H1 (cell line): ENCODE measurements around the gene ELOVL6. TPM values are rescaled to one million over a fixed set of nuclear protein-coding genes. Genes with fewer than 3 reads are reported as not detected.

Experiments used
- CTCF ChIA-PET: fragments of 300-600 bp; sonication (Branson Sonifier 250); formaldehyde crosslinking; loops from one replicate; lab custom pipeline; 2021; ENCODE audit not compliant: partially characterized antibody; lab: Charles Lee
- POLR2A ChIA-PET: fragments of 300-600 bp; sonication (Branson Sonifier 250); formaldehyde crosslinking; loops from one replicate; lab custom pipeline; 2021; ENCODE audit warnings: inconsistent platforms; ENCODE audit not compliant: partially characterized antibody; lab: Charles Lee
- DNase-seq, 2 experiments: peaks; one replicate each; pipeline versions ENCODE4 v3.0.0 to v3.0.0-alpha.2; 2010 to 2022; ENCODE audit warnings: low spot score in 2 of 2, low read depth in 1 of 2, mixed read lengths in 1 of 2
- FAIRE-seq: peaks from 2 replicates; lab custom pipeline; 2011; peaks lifted over from hg19 to GRCh38; lab: Jason Lieb, UNC
- H2AFZ ChIP-seq: 2 replicates; pipeline ENCODE4 v1.8.1; 2012; ENCODE audit warnings: low read length, inconsistent platforms
- H2AK5ac ChIP-seq: 2 replicates; pipeline ENCODE4 v1.6.1; 2013; ENCODE audit warnings: low read depth, low read length
- H2BK120ac ChIP-seq: replicated peaks from 2 replicates; pipeline ENCODE3; 2013; ENCODE audit warnings: low read depth, low read length, inconsistent platforms
- H2BK12ac ChIP-seq: 2 replicates; pipeline ENCODE4 v1.6.1; 2013; ENCODE audit warnings: low read depth, low read length
- H2BK15ac ChIP-seq: 2 replicates; pipeline ENCODE4 v1.6.1; 2013; ENCODE audit warnings: low read length
- H2BK20ac ChIP-seq: 2 replicates; pipeline ENCODE4 v1.6.1; 2013; ENCODE audit warnings: low read length
- H2BK5ac ChIP-seq: 2 replicates; pipeline ENCODE4 v1.6.1; 2013; ENCODE audit warnings: low read depth, low read length
- H3K14ac ChIP-seq: 2 replicates; pipeline ENCODE4 v1.6.1; 2013; ENCODE audit warnings: inconsistent platforms; ENCODE audit not compliant: insufficient read length
- H3K18ac ChIP-seq: 2 replicates; pipeline ENCODE4 v1.6.1; 2013; ENCODE audit warnings: low read length; ENCODE audit errors: extremely low read depth
- H3K23ac ChIP-seq: 2 replicates; pipeline ENCODE4 v1.6.1; 2013; ENCODE audit warnings: inconsistent platforms; ENCODE audit not compliant: insufficient read length
- H3K23me2 ChIP-seq: 2 replicates; pipeline ENCODE4 v1.6.1; 2013; ENCODE audit warnings: low read depth, low read length
- H3K27ac ChIP-seq: 2 replicates; pipeline ENCODE4 v1.6.1; 2011; ENCODE audit warnings: low read depth, low read length, inconsistent platforms
- H3K27me3 ChIP-seq, 4 experiments: replicated peaks in 1 of 4; 1 replicate in 1 of 4; 2 replicates in 3 of 4; pipeline versions ENCODE4 v1.6.1 to v1.8.1; 2011 to 2013; ENCODE audit warnings: low read length in 3 of 4, mild to moderate bottlenecking in 3 of 4, inconsistent platforms in 2 of 4, mixed read lengths in 2 of 4, moderate library complexity in 1 of 4; ENCODE audit not compliant: control insufficient read depth in 3 of 4, insufficient read depth in 3 of 4; ENCODE audit errors: extremely low read depth in 1 of 4
- H3K36me3 ChIP-seq, 4 experiments: 2 replicates each; pipeline versions ENCODE4 v1.6.1 to v1.8.1; 2011 to 2013; ENCODE audit warnings: mild to moderate bottlenecking in 4 of 4, low read length in 3 of 4, moderate library complexity in 2 of 4, control low read depth in 1 of 4, inconsistent platforms in 1 of 4; ENCODE audit not compliant: insufficient read depth in 4 of 4, control insufficient read depth in 2 of 4
- H3K4ac ChIP-seq: replicated peaks from 2 replicates; pipeline ENCODE3; 2013; ENCODE audit warnings: low read length, low read depth, mixed read lengths, inconsistent platforms; ENCODE audit not compliant: insufficient read length
- H3K4me1 ChIP-seq, 4 experiments: replicated peaks in 1 of 4; 1 replicate in 1 of 4; 2 replicates in 3 of 4; pipeline versions ENCODE4 v1.6.1 to v1.8.1; 2011 to 2013; ENCODE audit warnings: low read length in 3 of 4, inconsistent platforms in 2 of 4, mixed read lengths in 1 of 4; ENCODE audit not compliant: insufficient read depth in 4 of 4, control insufficient read depth in 3 of 4
- H3K4me2 ChIP-seq, 2 experiments: 2 replicates each; pipeline versions ENCODE4 v1.6.1 to v1.8.1; 2011 to 2013; ENCODE audit warnings: low read depth in 2 of 2, low read length in 2 of 2, control low read depth in 1 of 2, inconsistent platforms in 1 of 2, mild to moderate bottlenecking in 1 of 2; ENCODE audit not compliant: insufficient read depth in 1 of 2
- H3K4me3 ChIP-seq, 4 experiments: fragments of 200-600, 300-600 bp in 1 of 4; sonication (generic), shearing (Covaris generic), sonication (Bioruptor Twin) in 1 of 4; 2 replicates each; pipeline versions ENCODE4 v1.5.1 to v1.8.1; 2011 to 2016; ENCODE audit warnings: low read length in 4 of 4, low read depth in 3 of 4, control low read depth in 2 of 4, inconsistent platforms in 2 of 4, mild to moderate bottlenecking in 2 of 4, mixed read lengths in 1 of 4, moderate library complexity in 1 of 4; ENCODE audit not compliant: insufficient read depth in 2 of 4; ENCODE audit errors: extremely low read depth in 1 of 4
- H3K56ac ChIP-seq: replicated peaks from 2 replicates; pipeline ENCODE3; 2013; ENCODE audit warnings: low read depth, mild to moderate bottlenecking, mixed read lengths, low read length, inconsistent platforms; ENCODE audit not compliant: insufficient read length
- H3K79me1 ChIP-seq: 2 replicates; pipeline ENCODE4 v1.6.1; 2013; ENCODE audit warnings: low read depth, low read length, control low read depth
- H3K79me2 ChIP-seq, 2 experiments: 2 replicates each; pipeline versions ENCODE4 v1.6.1 to v1.8.1; 2012 to 2013; ENCODE audit warnings: low read length in 2 of 2, mild to moderate bottlenecking in 2 of 2, inconsistent platforms in 1 of 2; ENCODE audit not compliant: insufficient read depth in 2 of 2, control insufficient read depth in 1 of 2
- H3K9ac ChIP-seq, 4 experiments: replicated peaks in 1 of 4; 1 replicate in 1 of 4; 2 replicates in 3 of 4; pipeline versions ENCODE4 v1.6.1 to v1.8.1; 2011 to 2013; ENCODE audit warnings: low read depth in 3 of 4, low read length in 3 of 4, control low read depth in 2 of 4, mild to moderate bottlenecking in 2 of 4, moderate library complexity in 2 of 4, inconsistent platforms in 1 of 4; ENCODE audit errors: extremely low read depth in 1 of 4
- H3K9me3 ChIP-seq, 2 experiments: 2 replicates each; pipeline versions ENCODE4 v1.6.1 to v1.8.1; 2012 to 2013; ENCODE audit warnings: mild to moderate bottlenecking in 2 of 2, moderate library complexity in 2 of 2, control low read depth in 1 of 2, inconsistent platforms in 1 of 2, low read depth in 1 of 2, low read length in 1 of 2, mixed read lengths in 1 of 2; ENCODE audit not compliant: insufficient read depth in 2 of 2
- H4K20me1 ChIP-seq, 2 experiments: replicated peaks in 1 of 2; 2 replicates each; pipeline versions ENCODE3 to v1.8.1; 2011 to 2013; ENCODE audit warnings: inconsistent platforms in 2 of 2, low read length in 2 of 2, mild to moderate bottlenecking in 1 of 2; ENCODE audit not compliant: insufficient read depth in 2 of 2, control insufficient read depth in 1 of 2
- H4K5ac ChIP-seq: 2 replicates; pipeline ENCODE4 v1.6.1; 2013; ENCODE audit warnings: low read length, low read depth, mixed read lengths, inconsistent platforms; ENCODE audit not compliant: insufficient read length
- H4K8ac ChIP-seq: 2 replicates; pipeline ENCODE4 v1.8.0; 2013; ENCODE audit warnings: mild to moderate bottlenecking, moderate library complexity, low read length, inconsistent platforms; ENCODE audit not compliant: insufficient read depth; ENCODE audit errors: extremely low read depth
- H4K91ac ChIP-seq: replicated peaks from 2 replicates; pipeline ENCODE3; 2013; ENCODE audit warnings: low read length, mixed read lengths, inconsistent platforms; ENCODE audit not compliant: insufficient read length
- ATF2 ChIP-seq: IDR thresholded peaks from 2 replicates; pipeline ENCODE4 v1.6.1; 2012; ENCODE audit warnings: low read length, inconsistent platforms
- GTF2F1 ChIP-seq: IDR thresholded peaks from 2 replicates; pipeline ENCODE4 v1.6.1; 2012; ENCODE audit warnings: low read depth, low read length, improper control_type of control experiment, borderline replicate concordance
- MAX ChIP-seq: IDR thresholded peaks from 2 replicates; pipeline ENCODE4 v1.6.1; 2012; ENCODE audit warnings: inconsistent platforms
- RBBP5 ChIP-seq: IDR thresholded peaks from 2 replicates; pipeline ENCODE4 v1.7.1; 2012; ENCODE audit warnings: low read depth, mild to moderate bottlenecking, inconsistent platforms, low read length, moderate library complexity, borderline replicate concordance
- RXRA ChIP-seq: IDR thresholded peaks from 2 replicates; pipeline ENCODE4 v1.6.1; 2011; ENCODE audit warnings: low read depth, mild to moderate bottlenecking, low read length, moderate library complexity; ENCODE audit not compliant: insufficient read depth
- TBP ChIP-seq: IDR thresholded peaks from 2 replicates; pipeline ENCODE4 v1.6.1; 2011; ENCODE audit warnings: low read depth, low read length, improper control_type of control experiment
- WGBS, 2 experiments: shearing (Covaris generic) in 1 of 2; methylation state at CpG; one replicate each; pipeline versions ENCODE4 v1.1.6 to v1.1.7; 2013 to 2015; ENCODE audit warnings: low lambda C conversion rate in 2 of 2, mixed read lengths in 2 of 2, inconsistent platforms in 1 of 2, low coverage in 1 of 2, missing lambda C conversion rate in 1 of 2; ENCODE audit not compliant: insufficient replicate concordance in 2 of 2, insufficient coverage in 1 of 2, insufficient read length in 1 of 2; ENCODE audit errors: extremely low coverage in 1 of 2, missing lambda C conversion rate in 1 of 2; 5-methylcytosine and 5-hydroxymethylcytosine counted together
- polyA plus RNA-seq, 7 experiments: library from polyadenylated mRNA; depleted of rRNA in 3 of 7; stranded (reverse) in 5 of 7; unstranded in 2 of 7; fragments of >200 nt in 5 of 7; fragments of 200-250 nt in 2 of 7; gene quantifications; 1 replicate in 5 of 7; 2 replicates in 1 of 7; 4 replicates in 1 of 7; pipeline versions ENCODE4 v1.2.1 to v1.2.3, GENCODE V29; 2011 to 2013; ENCODE audit warnings: missing spikeins in 2 of 7, mixed read lengths in 2 of 7
- total RNA-seq: library from RNA; stranded (reverse); fragmentation: NEBNext Ultra II Directional; extraction: Animal tissue kit (Norgen Biotek cat#: 25700); gene quantifications from 2 replicates; pipeline ENCODE4 v1.2.1, GENCODE V29; 2021

The ELOVL6 gene
- total and polyA plus RNA-seq, 2 of the 8 experiments (the other 6 are each of a cell fraction or from before 2014, with no cell fraction given), result 27.8 to 86.6 TPM

GRCh38 chr4:110064934-110065333 is 133.5 kb downstream of the ELOVL6 start:
- no peak overlapping the region for H4K5ac ChIP-seq
- ChIA-PET POLR2A (interaction anchor here (0.9 kb wide), 1 partner anchor 10 kb away, joined by 3 read pairs; no protein-coding TSS in a partner anchor), CTCF (interaction anchor here (0.6 to 4.6 kb wide), 3 partner anchors 14 to 65 kb away, joined by 3 to 51 read pairs (median 3); no protein-coding TSS in a partner anchor)
- H2AFZ ChIP-seq, result no peak overlapping the region
- no peak for DNase-seq
- no peak for FAIRE-seq
- H2AK5ac ChIP-seq, result no peak overlapping the region
- H2BK12ac ChIP-seq, result no peak overlapping the region
- H3K23me2 ChIP-seq, result no peaks in the 10 kb centered on the region
- H3K4me1 ChIP-seq, result no peaks in the 10 kb centered on the region
- no peak overlapping the region for H2BK120ac ChIP-seq
- no peak overlapping the region for H3K56ac ChIP-seq
- H3K23ac ChIP-seq, result no peak overlapping the region
- no peak overlapping the region for H3K4me3 ChIP-seq
- H3K79me1 ChIP-seq, result no peaks in the 10 kb centered on the region; the same call in 1 of the 2 replicates
- no peak overlapping the region for H3K4me2 ChIP-seq
- no peaks in the 10 kb centered on the region for H3K9me3 ChIP-seq
- no peak overlapping the region for H3K9ac ChIP-seq
- no peaks in the 10 kb centered on the region; a peak in 1 of 8 replicates for H3K36me3 ChIP-seq
- H3K4ac ChIP-seq, result no peak overlapping the region
- H2BK20ac ChIP-seq, result no peak overlapping the region
- H3K14ac ChIP-seq, result no peak overlapping the region
- TF ChIP-seq RBBP5 (no peak), ATF2 (no peak), MAX (no peak), RXRA (no peak), GTF2F1 (no peak), TBP (no peak)
- no peak overlapping the region for H2BK15ac ChIP-seq
- H4K8ac ChIP-seq, result no peak overlapping the region
- H3K27me3 ChIP-seq, result peaks cover 0 to 1% (median 0%) of the 10 kb centered on the region in 4 experiments; a peak in 1 of 7 replicates
- no peak overlapping the region for H2BK5ac ChIP-seq
- H4K91ac ChIP-seq, result no peak overlapping the region
- H3K79me2 ChIP-seq, result peaks cover 0 to 2% of the 10 kb centered on the region in 2 experiments; a peak in 2 of 4 replicates
- no peak overlapping the region for H3K18ac ChIP-seq
- H3K27ac ChIP-seq, result no peak overlapping the region
- H4K20me1 ChIP-seq, result peaks cover 0 to 1% of the 10 kb centered on the region in 2 experiments
- 83% methylated on average over 2 of the region's 2 CpGs; no CpG with 5 or more reads in 1 of the 2 experiments for WGBS, 2 experiments
